ENCODE results near the gene SUPT5H. TPM values are rescaled to one million over a fixed set of nuclear protein-coding genes. Genes with fewer than 3 reads are reported as not detected.

SUPT5H gene
- total and polyA plus RNA-seq, 2 experiments from 2014 or later, result 145 to 156 TPM

GRCh38 chr19:39497701-39497995, 52.3 kb downstream of the SUPT5H start:
- Histone ChIP-seq H3K27ac (no peak overlapping the region), H3K4me3 (peak overlapping the region; percentile 28), H3K36me3 (no peaks in the 10 kb centered on the region), H3K27me3 (peaks cover 15% of the 10 kb centered on the region), H3K9me3 (ENCODE audit: low read depth) (no peaks in the 10 kb centered on the region), H3K4me1 (ENCODE audit: low read depth) (no peaks in the 10 kb centered on the region)
- no peak for DNase-seq (ENCODE audit: low read depth in 1 of 2, low spot score in 1 of 2)
- no peak for TF ChIP-seq CTCF (IDR thresholded peaks at IDR 0.05; ENCODE audit: low read depth, low read length)

- Histone ChIP-seq H3K4me3 (peak overlapping the region; percentile 28), H3K27ac (no peak overlapping the region), H3K9me3 (ENCODE audit: low read depth) (no peaks in the 10 kb centered on the region), H3K4me1 (ENCODE audit: low read depth) (no peaks in the 10 kb centered on the region), H3K27me3 (peaks cover 15% of the 10 kb centered on the region), H3K36me3 (no peaks in the 10 kb centered on the region)
- DNase-seq (ENCODE audit: low read depth in 1 of 2, low spot score in 1 of 2), result peak; percentile 49 to 77
- TF ChIP-seq CTCF (IDR thresholded peaks at IDR 0.05; ENCODE audit: low read depth, low read length), result peak; percentile 33
Observed at GRCh38 chr19:39497996-39498797, 52.8 kb downstream of the SUPT5H start.

- Histone ChIP-seq H3K4me1 (ENCODE audit: low read depth) (no peaks in the 10 kb centered on the region), H3K4me3 (peak within 1 kb of the TSS; percentile 28), H3K27ac (no peak within 1 kb of the TSS), H3K27me3 (peaks cover 15% of the 10 kb centered on the region), H3K9me3 (ENCODE audit: low read depth) (no peaks in the 10 kb centered on the region), H3K36me3 (no peaks in the 10 kb centered on the region)
- TF ChIP-seq CTCF (IDR thresholded peaks at IDR 0.05; ENCODE audit: low read depth, low read length), result no peak
- peak; percentile 23 to 58 for DNase-seq (ENCODE audit: low read depth in 1 of 2, low spot score in 1 of 2)
Observed at GRCh38 chr19:39498798-39499642, 53.6 kb downstream of the SUPT5H start, which contains the start of gene DLL3. TSS of gene DLL3 (plus strand) at chr19:39498947. CDS start at chr19:39498975, 28 bp downstream.

GRCh38 chr19:39499932-39500331, 54.5 kb downstream of the SUPT5H start:
- Histone ChIP-seq H3K36me3 (no peaks in the 10 kb centered on the region), H3K27ac (no peak overlapping the region), H3K9me3 (ENCODE audit: low read depth) (no peaks in the 10 kb centered on the region), H3K27me3 (peaks cover 15% of the 10 kb centered on the region), H3K4me1 (ENCODE audit: low read depth) (no peaks in the 10 kb centered on the region), H3K4me3 (no peak overlapping the region)
- DNase-seq (ENCODE audit: low read depth in 1 of 2, low spot score in 1 of 2), result no peak
- TF ChIP-seq CTCF (IDR thresholded peaks at IDR 0.05; ENCODE audit: low read depth, low read length), result no peak

GRCh38 chr19:39500543-39500942, 55.2 kb downstream of the SUPT5H start:
- H3K9me3 ChIP-seq (ENCODE audit: low read depth), result no peaks in the 10 kb centered on the region
- TF ChIP-seq CTCF (IDR thresholded peaks at IDR 0.05; ENCODE audit: low read depth, low read length), result no peak
- H3K36me3 ChIP-seq, result no peaks in the 10 kb centered on the region
- H3K27me3 ChIP-seq, result peaks cover 15% of the 10 kb centered on the region
- DNase-seq (ENCODE audit: low read depth in 1 of 2, low spot score in 1 of 2), result no peak
- H3K4me1 ChIP-seq (ENCODE audit: low read depth), result no peaks in the 10 kb centered on the region
- no peak overlapping the region for H3K27ac ChIP-seq
- H3K4me3 ChIP-seq, result no peak overlapping the region
